ENCODE results near the gene ZNF217. TPM values are rescaled to one million over a fixed set of nuclear protein-coding genes. Genes with fewer than 3 reads are reported as not detected.
"Not testable (repeated sequence)": the region's sequence is repeated elsewhere in the genome, so short reads cannot be mapped to it uniquely, and the experiment has no call there.

ZNF217 gene
- total and polyA plus RNA-seq, 2 experiments from 2014 or later: 10.4 to 23.5 TPM

GRCh38 chr20:53585004-53585569 lies 8.6 kb downstream of the ZNF217 start:
- WGBS, 2 experiments (ENCODE audit: low coverage in 1 of 2, low lambda C conversion rate in 2 of 2, missing lambda C conversion rate in 2 of 2): 96 to 97% methylated on average over 6 of the region's 6 CpGs
- in situ Hi-C loops (cut with MboI): loop anchor here (25.0 kb wide), 1 partner anchor 602 kb away; no protein-coding TSS in a partner anchor
- H3F3A ChIP-seq (ENCODE audit: insufficient read depth): peaks cover 65% of the 10 kb centered on the region
- peaks cover 98% of the 10 kb centered on the region for H3K79me2 ChIP-seq (ENCODE audit: insufficient read depth)
- peaks cover 85% of the 10 kb centered on the region for H3K4me1 ChIP-seq (ENCODE audit: insufficient read depth)
- H3K27ac ChIP-seq: peak overlapping the region; percentile 26; the same call in 1 of the 2 replicates
- H3K27me3 ChIP-seq (replicated peaks; ENCODE audit: insufficient read depth); H2AFZ ChIP-seq; H3K9ac ChIP-seq; DNase-seq; H3K9me3 ChIP-seq (ENCODE audit: low read depth); H3K9me2 ChIP-seq (ENCODE audit: insufficient read depth); H4K20me1 ChIP-seq (ENCODE audit: insufficient read depth); H3K4me2 ChIP-seq (ENCODE audit: unreplicated experiment); H3K4me3 ChIP-seq: not testable (repeated sequence)
- peaks cover 26% of the 10 kb centered on the region for H3K36me3 ChIP-seq (ENCODE audit: low read depth)

- H3K4me2 ChIP-seq (ENCODE audit: unreplicated experiment); H3K9ac ChIP-seq; H3K9me2 ChIP-seq (ENCODE audit: insufficient read depth); H3K9me3 ChIP-seq (ENCODE audit: low read depth); DNase-seq; H3K4me3 ChIP-seq; H4K20me1 ChIP-seq (ENCODE audit: insufficient read depth); H3K27me3 ChIP-seq (replicated peaks; ENCODE audit: insufficient read depth); H2AFZ ChIP-seq: not testable (repeated sequence)
- WGBS, 2 experiments (ENCODE audit: low coverage in 1 of 2, low lambda C conversion rate in 2 of 2, missing lambda C conversion rate in 2 of 2): 79 to 80% methylated on average over 3 of the region's 3 CpGs
- in situ Hi-C loops (cut with MboI): loop anchor here (25.0 kb wide), 1 partner anchor 603 kb away; no protein-coding TSS in a partner anchor
- peak overlapping the region; percentile 95 for H3K27ac ChIP-seq
- H3F3A ChIP-seq (ENCODE audit: insufficient read depth): peaks cover 68% of the 10 kb centered on the region
- H3K36me3 ChIP-seq (ENCODE audit: low read depth): peaks cover 27% of the 10 kb centered on the region
- peaks cover 98% of the 10 kb centered on the region for H3K79me2 ChIP-seq (ENCODE audit: insufficient read depth)
- H3K4me1 ChIP-seq (ENCODE audit: insufficient read depth): peaks cover 85% of the 10 kb centered on the region
These were observed 9.1 kb downstream of the ZNF217 start for GRCh38 chr20:53584550-53584913.

GRCh38 chr20:53583660-53584549 lies 9.7 kb downstream of the ZNF217 start:
- Histone ChIP-seq H3K4me2 (ENCODE audit: unreplicated experiment) (peak overlapping the region; percentile 52), H3K36me3 (ENCODE audit: low read depth) (peaks cover 27% of the 10 kb centered on the region), H3F3A (ENCODE audit: insufficient read depth) (peaks cover 70% of the 10 kb centered on the region), H3K27ac (peak overlapping the region; percentile 95), H3K9ac (peak overlapping the region; percentile 70), H3K79me2 (ENCODE audit: insufficient read depth) (peaks cover 98% of the 10 kb centered on the region), H3K4me1 (ENCODE audit: insufficient read depth) (peaks cover 85% of the 10 kb centered on the region)
- H3K9me2 ChIP-seq (ENCODE audit: insufficient read depth); H3K9me3 ChIP-seq (ENCODE audit: low read depth); DNase-seq; H4K20me1 ChIP-seq (ENCODE audit: insufficient read depth); H3K4me3 ChIP-seq; H2AFZ ChIP-seq; H3K27me3 ChIP-seq (replicated peaks; ENCODE audit: insufficient read depth): not testable (repeated sequence)
- WGBS, 2 experiments (ENCODE audit: low coverage in 1 of 2, low lambda C conversion rate in 2 of 2, missing lambda C conversion rate in 2 of 2): 64 to 73% methylated on average over 3 of the region's 3 CpGs
- in situ Hi-C loops (cut with MboI): loop anchor here (25.0 kb wide), 1 partner anchor 603 kb away; no protein-coding TSS in a partner anchor

GRCh38 chr20:53582574-53583351 lies 10.9 kb downstream of the ZNF217 start:
- no peak for TF ChIP-seq EZH2 (IDR thresholded peaks at IDR 0.05; ENCODE audit: insufficient read depth, poor library complexity, severe bottlenecking)
- TF ChIP-seq EZH2phosphoT487 (IDR thresholded peaks at IDR 0.05; ENCODE audit: insufficient read depth, low read depth): no peak
- Histone ChIP-seq H3K27ac (peak overlapping the region; percentile 95), H3K4me2 (ENCODE audit: unreplicated experiment) (peak overlapping the region; percentile 52), H3K4me1 (ENCODE audit: insufficient read depth) (peaks cover 84% of the 10 kb centered on the region), H3K27me3 (replicated peaks; ENCODE audit: insufficient read depth) (no peaks in the 10 kb centered on the region), H4K20me1 (ENCODE audit: insufficient read depth) (no peaks in the 10 kb centered on the region; the same call in 1 of the 2 replicates), H3K9me3 (ENCODE audit: low read depth) (no peaks in the 10 kb centered on the region), H3K9ac (peak overlapping the region; percentile 73), H3K79me2 (ENCODE audit: insufficient read depth) (peaks cover 98% of the 10 kb centered on the region), H3K9me2 (ENCODE audit: insufficient read depth) (no peaks in the 10 kb centered on the region), H3K36me3 (ENCODE audit: low read depth) (peaks cover 33% of the 10 kb centered on the region), H3F3A (ENCODE audit: insufficient read depth) (peaks cover 75% of the 10 kb centered on the region), H3K4me3 (peak overlapping the region; percentile 27; the same call in 1 of the 2 replicates), H2AFZ (no peak overlapping the region)
- 37 to 39% methylated on average over 13 of the region's 13 CpGs for WGBS, 2 experiments (ENCODE audit: low coverage in 1 of 2, low lambda C conversion rate in 2 of 2, missing lambda C conversion rate in 2 of 2)
- in situ Hi-C loops (cut with MboI): loop anchor here (25.0 kb wide), 1 partner anchor 605 kb away; no protein-coding TSS in a partner anchor
- peak; percentile 98 for DNase-seq
